DMS 273 (cell line): Measurements from ENCODE around the gene MSANTD1.
"Not testable (repeated sequence)": the region's sequence is repeated elsewhere in the genome, so short reads cannot be mapped to it uniquely, and the experiment has no call there.

Experiments
- DNase-seq: peaks from one replicate; lab custom pipeline; 2025; ENCODE audit not compliant: unreplicated experiment; lab: John Stamatoyannopoulos, UW

MSANTD1 gene

GRCh38 chr4:3287271-3287971 is 38.5 kb downstream of the MSANTD1 start:
- DNase-seq: no peak

GRCh38 chr4:3287972-3288570 is 39.1 kb downstream of the MSANTD1 start:
- no peak for DNase-seq

- DNase-seq: peak; percentile 21
Measured at GRCh38 chr4:3288571-3289094, 39.7 kb downstream of the MSANTD1 start.

- DNase-seq: no peak
Measured at GRCh38 chr4:3290476-3290875, 41.5 kb downstream of the MSANTD1 start.

- DNase-seq: no peak
Measured at GRCh38 chr4:3290889-3291321, 41.9 kb downstream of the MSANTD1 start.

- no peak for DNase-seq
Measured at GRCh38 chr4:3291411-3291968, 42.5 kb downstream of the MSANTD1 start.

- peak; percentile 69 for DNase-seq
Measured at GRCh38 chr4:3291969-3292570, 43.1 kb downstream of the MSANTD1 start.

GRCh38 chr4:3292571-3293400 is 43.8 kb downstream of the MSANTD1 start, which contains the start of gene RGS12:
Gene RGS12, plus strand, starts transcription at chr4:3293021. Its CDS starts 23,150 bp downstream, at chr4:3316171.
- peak; percentile 93 for DNase-seq

GRCh38 chr4:3293401-3294391 is 44.7 kb downstream of the MSANTD1 start:
- DNase-seq: no peak

GRCh38 chr4:3294401-3295241 is 45.7 kb downstream of the MSANTD1 start:
- no peak for DNase-seq

GRCh38 chr4:3295837-3296624 is 47.1 kb downstream of the MSANTD1 start:
- no peak for DNase-seq

- DNase-seq: no peak
Measured at GRCh38 chr4:3296651-3297050, 47.7 kb downstream of the MSANTD1 start.

GRCh38 chr4:3297066-3297859 is 48.3 kb downstream of the MSANTD1 start:
- DNase-seq: no peak

GRCh38 chr4:3299122-3299975 is 50.4 kb downstream of the MSANTD1 start:
- no peak for DNase-seq

- no peak for DNase-seq
Measured at GRCh38 chr4:3299976-3300671, 51.2 kb downstream of the MSANTD1 start.

- not testable (repeated sequence) for DNase-seq
Measured at GRCh38 chr4:3300882-3301281, 51.9 kb downstream of the MSANTD1 start.
